GM06990 (cell line): ENCODE measurements around the gene JPH4.

Experiments
- DNase-seq: peaks from one replicate; pipeline ENCODE4 v3.0.0-alpha.2; 2011; ENCODE audit not compliant: insufficient read length; ENCODE audit errors: extremely low read depth
- H3K27me3 ChIP-seq: replicated peaks from 2 replicates; pipeline ENCODE4 v1.6.0; 2011; ENCODE audit warnings: low read length; ENCODE audit not compliant: control insufficient read depth, insufficient read depth
- H3K36me3 ChIP-seq: 2 replicates; pipeline ENCODE4 v1.5.1; 2011; ENCODE audit warnings: low read length; ENCODE audit not compliant: control insufficient read depth, insufficient read depth
- H3K4me3 ChIP-seq: replicated peaks from 2 replicates; pipeline ENCODE4 v1.5.1; 2011; ENCODE audit warnings: low read depth, mild to moderate bottlenecking, control low read depth, low read length
- CTCF ChIP-seq: IDR thresholded peaks from 2 replicates; pipeline ENCODE4 v1.5.1; 2011; ENCODE audit warnings: low read length, control low read depth, mild to moderate bottlenecking, inconsistent platforms; ENCODE audit not compliant: insufficient read depth, poor library complexity, severe bottlenecking

The JPH4 gene

DNA sequence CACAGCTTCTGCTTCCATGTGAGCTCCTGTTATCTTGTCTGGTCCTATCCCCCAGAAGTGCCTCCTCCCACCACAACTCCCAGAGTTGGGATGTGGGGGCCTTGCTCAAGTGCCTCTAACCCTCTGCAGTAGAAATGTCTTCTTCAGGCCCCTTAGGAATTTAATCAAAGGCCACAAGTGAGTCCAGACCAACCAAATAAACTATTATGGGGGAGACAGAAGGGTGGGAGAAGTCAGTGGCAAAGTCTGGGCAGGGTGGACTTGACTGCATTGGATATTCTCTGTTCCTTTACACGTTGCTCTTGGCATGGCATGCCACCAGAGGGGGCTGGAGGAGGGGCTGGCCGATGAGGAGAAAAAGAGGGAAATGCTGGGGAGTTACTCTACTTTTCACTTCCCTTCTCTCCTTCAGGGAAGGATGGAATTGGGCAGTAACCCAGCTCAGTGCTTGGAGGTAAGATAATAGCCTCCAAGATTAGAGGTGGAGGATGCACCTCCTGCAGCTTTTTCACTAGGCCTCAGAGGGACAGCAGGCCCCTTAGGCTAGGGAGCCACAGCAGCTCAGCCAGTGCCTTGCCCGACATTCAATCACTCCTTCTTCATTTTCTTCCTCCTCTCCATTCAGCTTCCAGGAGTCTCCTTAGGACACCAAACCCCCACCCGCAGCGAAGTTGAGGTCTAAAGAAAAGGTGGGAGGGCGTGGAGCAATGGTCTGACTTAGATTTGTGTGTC, 9.8 kb downstream of the JPH4 start:
- TF ChIP-seq CTCF = peak; percentile 66
- no peak for DNase-seq
- Histone ChIP-seq H3K4me3 (no peak overlapping the region), H3K36me3 (peaks cover 11% of the 10 kb centered on the region), H3K27me3 (no peaks in the 10 kb centered on the region)

DNA sequence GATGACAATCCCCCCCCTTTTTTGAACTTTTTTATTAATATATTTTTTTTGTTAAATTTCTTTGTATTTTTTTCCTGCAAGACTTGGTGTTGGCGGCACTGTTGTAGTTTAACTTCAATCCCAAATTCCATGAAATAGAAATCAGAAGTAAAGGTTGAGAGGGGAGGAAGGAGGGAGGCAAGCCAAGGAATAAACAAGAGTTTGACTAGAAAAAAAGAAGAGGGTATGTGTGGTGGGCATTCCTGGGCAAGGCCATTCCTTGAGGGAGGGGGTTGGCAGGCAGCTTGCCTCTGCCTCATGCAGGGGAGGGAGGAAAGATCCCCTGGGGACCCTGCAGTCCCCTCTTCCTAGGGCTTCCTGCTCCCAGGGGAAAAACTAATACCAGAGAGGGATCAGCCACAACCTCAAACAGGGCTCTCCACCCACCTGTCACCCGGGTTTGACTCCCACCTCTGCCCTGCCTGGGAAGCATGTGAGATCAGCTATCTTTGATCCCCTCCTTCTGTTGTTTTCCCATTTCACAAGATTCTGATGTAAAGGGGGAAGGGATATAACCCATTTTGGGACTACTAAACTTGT, 10.5 kb downstream of the JPH4 start:
- no peak for TF ChIP-seq CTCF

DNA sequence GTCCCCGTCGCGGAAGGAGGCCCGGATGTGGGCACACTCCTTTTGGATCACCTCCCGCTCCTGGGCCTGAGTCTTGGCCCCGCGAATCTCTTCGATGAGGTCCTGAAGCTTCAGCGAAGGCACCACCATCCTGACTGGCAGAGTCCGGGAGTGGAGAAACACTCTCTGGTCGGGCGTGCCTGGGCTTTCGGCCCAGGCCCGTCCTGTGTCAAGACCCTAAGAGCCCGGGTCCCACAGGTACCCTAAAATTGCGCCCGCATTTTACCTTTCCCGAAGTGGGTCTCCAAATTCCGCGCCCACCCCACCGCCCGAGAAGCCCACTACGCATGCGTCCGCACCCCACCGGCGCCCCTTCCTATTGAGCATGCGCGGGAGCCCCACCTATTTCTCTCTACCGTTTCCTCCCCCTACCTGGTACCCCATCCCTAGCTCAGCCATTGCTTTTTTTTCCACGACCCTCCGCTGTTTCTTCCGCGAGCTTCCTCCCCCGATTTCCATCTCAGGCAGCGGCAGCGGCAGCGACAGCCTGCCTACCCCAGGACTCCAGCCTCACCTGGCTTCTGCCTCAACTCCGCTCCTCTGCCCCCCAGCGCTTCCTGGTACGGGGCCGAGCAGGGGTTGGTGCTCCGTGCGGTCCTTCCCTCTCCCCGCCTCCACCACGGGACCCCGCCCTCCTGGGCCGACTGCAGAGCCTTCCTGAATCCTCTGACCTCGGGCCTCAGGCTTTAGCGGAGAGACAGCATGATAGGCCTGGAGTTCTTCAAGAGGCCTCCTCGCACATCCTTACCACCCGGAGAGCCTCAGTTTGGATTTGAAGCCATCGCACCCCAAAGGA, 11.2 kb downstream of the JPH4 start, which contains the start of gene AP1G2:
TSS of gene AP1G2 (minus strand) at position 606 of the 835 bp plus-strand sequence. CDS start at position 129, 477 bp downstream.
- peak; percentile 94 for DNase-seq
- Histone ChIP-seq H3K4me3 (peak within 1 kb of the TSS; percentile 81), H3K36me3 (peaks cover 16% of the 10 kb centered on the region), H3K27me3 (no peaks in the 10 kb centered on the region)
- TF ChIP-seq CTCF = no peak

More for the DNA sequence above, 10.5 kb downstream of the JPH4 start:
- peaks cover 14% of the 10 kb centered on the region for H3K36me3 ChIP-seq
- no peak for DNase-seq
- H3K27me3 ChIP-seq = no peaks in the 10 kb centered on the region
- H3K4me3 ChIP-seq = peak overlapping the region; percentile 81

DNA sequence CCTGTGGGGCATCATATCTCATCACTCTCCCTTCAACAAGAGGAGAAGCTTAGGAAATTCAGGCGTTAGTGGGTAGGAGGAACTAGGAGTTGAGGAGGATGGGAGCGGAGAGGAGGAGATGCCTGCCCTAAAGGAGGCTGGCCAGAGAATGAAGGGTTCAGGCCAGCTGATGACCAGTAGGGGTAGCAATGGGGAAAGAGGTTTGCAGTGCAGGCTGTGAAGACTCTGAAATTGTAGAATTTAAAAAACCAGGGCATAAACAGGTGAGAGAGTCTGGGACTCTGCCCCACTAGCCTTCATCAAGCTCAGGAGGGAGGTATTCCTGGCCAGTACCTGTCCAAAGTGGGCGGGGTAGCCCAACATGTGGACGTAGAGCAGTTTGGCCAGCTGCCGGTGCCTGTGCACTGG, 11.8 kb downstream of the JPH4 start:
- no peak for DNase-seq
- TF ChIP-seq CTCF = no peak
- peak overlapping the region; percentile 81 for H3K4me3 ChIP-seq
- peaks cover 21% of the 10 kb centered on the region for H3K36me3 ChIP-seq
- no peaks in the 10 kb centered on the region for H3K27me3 ChIP-seq

DNA sequence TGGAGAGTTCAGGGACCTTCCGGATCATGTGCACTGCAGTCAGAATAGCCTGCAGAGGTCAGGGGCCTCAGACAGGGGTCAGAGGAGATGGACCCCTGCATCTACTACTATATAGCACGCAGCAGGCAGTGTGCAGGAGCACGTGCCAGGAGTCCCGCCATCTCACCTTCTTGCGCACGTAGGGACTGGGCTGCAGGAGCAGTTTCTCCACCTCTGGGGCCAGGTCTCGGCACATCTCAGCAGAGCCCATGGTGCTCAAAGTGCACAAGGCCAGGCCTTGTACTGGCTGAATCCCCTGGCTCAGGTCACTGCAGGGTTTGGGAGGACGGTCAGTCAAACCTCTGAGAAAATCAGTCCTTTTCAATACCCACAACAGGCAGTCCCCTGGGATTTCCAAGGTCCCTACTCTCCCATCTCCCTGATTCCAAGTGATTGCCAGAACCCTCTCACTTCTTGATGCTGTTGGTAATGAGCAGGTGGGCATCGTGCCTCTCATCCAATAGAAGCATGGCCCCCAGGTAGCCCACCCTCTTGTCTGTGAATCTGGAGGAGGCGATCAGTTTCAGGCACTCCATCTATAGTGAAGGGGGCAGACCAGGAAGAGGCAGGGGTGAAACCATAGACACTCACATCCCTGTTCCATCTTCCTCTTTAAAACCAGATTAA, 12.3 kb downstream of the JPH4 start:
- TF ChIP-seq CTCF = no peak
- no peak for DNase-seq
- Histone ChIP-seq H3K27me3 (no peaks in the 10 kb centered on the region), H3K4me3 (peak overlapping the region; percentile 81), H3K36me3 (peaks cover 27% of the 10 kb centered on the region)
